Effector memory CD4-positive, alpha-beta T cell (primary cell): ENCODE measurements around the gene OR9Q1.

Experiments used
- DNase-seq, 3 donors: peaks; one replicate each; pipeline ENCODE4 v3.0.0-alpha.2; 2020
- H3K27ac ChIP-seq: 2 replicates; pipeline ENCODE4 v1.7.0; 2013; ENCODE audit warnings: mild to moderate bottlenecking, low read length, moderate library complexity; ENCODE audit not compliant: insufficient read depth, poor library complexity, severe bottlenecking
- H3K27me3 ChIP-seq: replicated peaks from 2 replicates; pipeline ENCODE4 v1.7.0; 2013; ENCODE audit warnings: mild to moderate bottlenecking, low read length; ENCODE audit not compliant: insufficient read depth, control insufficient read depth, poor library complexity, severe bottlenecking
- H3K36me3 ChIP-seq: 2 replicates; pipeline ENCODE4 v1.7.0; 2013; ENCODE audit warnings: mild to moderate bottlenecking, low read length, moderate library complexity; ENCODE audit not compliant: control insufficient read depth, insufficient read depth
- H3K4me1 ChIP-seq: 2 replicates; pipeline ENCODE4 v1.7.0; 2013; ENCODE audit warnings: low read length, mild to moderate bottlenecking; ENCODE audit not compliant: control insufficient read depth, insufficient read depth, poor library complexity, severe bottlenecking
- H3K4me3 ChIP-seq: 2 replicates; pipeline ENCODE4 v1.7.0; 2013; ENCODE audit warnings: low read length, low read depth, mild to moderate bottlenecking; ENCODE audit not compliant: insufficient read depth, poor library complexity, severe bottlenecking
- H3K9me3 ChIP-seq: 2 replicates; pipeline ENCODE4 v1.7.0; 2013; ENCODE audit warnings: mild to moderate bottlenecking, low read length, moderate library complexity; ENCODE audit not compliant: control insufficient read depth

Gene OR9Q1

DNA sequence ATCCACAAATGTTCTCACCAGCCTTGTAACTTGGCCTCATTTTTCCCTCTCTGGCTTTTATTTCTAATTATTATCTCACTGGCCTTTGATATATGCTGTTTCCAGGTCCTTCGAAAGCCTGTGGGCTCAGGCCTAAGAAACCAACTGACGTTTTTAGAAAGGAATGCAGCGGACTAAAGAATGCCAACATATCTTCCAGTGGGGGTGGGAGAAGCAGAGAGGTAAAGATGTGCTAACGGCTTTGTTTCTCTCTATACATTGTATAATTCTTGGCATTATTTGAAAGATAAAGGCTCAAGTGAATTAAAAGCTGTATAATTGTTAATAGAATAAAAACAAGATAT is 35.3 kb downstream of the OR9Q1 start:
- Histone ChIP-seq H3K36me3 (no peaks in the 10 kb centered on the region), H3K9me3 (no peaks in the 10 kb centered on the region), H3K27me3 (no peaks in the 10 kb centered on the region), H3K4me3 (no peak overlapping the region), H3K4me1 (no peaks in the 10 kb centered on the region), H3K27ac (no peak overlapping the region)
- no peak for DNase-seq

- Histone ChIP-seq H3K9me3 (no peaks in the 10 kb centered on the region), H3K27ac (no peak overlapping the region), H3K36me3 (no peaks in the 10 kb centered on the region), H3K4me3 (no peak overlapping the region), H3K4me1 (no peaks in the 10 kb centered on the region), H3K27me3 (no peaks in the 10 kb centered on the region)
- DNase-seq, result no peak
Observed at GRCh38 chr11:58060535-58060934, 36.9 kb downstream of the OR9Q1 start.

DNA sequence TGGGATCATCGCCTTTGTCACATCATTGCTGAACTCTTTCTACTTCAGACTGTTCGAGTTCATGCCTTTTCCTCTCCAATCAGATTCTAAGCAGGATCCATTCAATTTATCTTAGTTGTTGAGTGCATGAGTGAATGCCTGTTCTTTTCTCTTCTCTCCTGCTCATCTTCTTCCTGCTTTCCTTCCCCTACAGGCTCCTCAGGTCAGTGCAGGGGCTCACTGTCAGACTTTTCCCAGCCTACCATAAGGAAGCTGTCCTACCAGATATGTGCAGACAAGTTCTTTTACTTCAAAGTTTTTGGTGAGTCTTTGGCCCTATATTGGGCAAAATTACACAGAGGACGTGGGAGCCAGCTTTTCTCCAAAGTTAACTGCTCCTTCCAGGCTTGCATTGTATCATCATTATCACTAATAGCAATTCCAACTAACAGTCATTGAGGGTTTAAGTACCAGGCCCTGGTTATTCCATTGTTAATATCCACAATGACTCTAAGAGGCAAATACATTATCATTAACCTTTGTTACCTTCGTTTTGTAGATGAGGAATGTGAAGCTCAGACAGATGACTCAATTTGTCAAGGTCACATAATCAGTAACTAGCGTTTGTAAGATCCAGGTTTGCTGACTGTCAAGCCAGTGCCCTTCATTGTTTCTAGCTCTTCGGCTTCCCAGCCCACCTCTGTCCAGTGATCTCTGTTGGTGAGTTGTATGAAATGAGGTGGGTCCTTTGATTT is 37.4 kb downstream of the OR9Q1 start:
- H3K27ac ChIP-seq, result no peak overlapping the region
- no peaks in the 10 kb centered on the region for H3K27me3 ChIP-seq
- H3K4me1 ChIP-seq, result no peaks in the 10 kb centered on the region
- no peak overlapping the region for H3K4me3 ChIP-seq
- DNase-seq, result no peak
- no peaks in the 10 kb centered on the region for H3K36me3 ChIP-seq
- H3K9me3 ChIP-seq, result no peaks in the 10 kb centered on the region

GRCh38 chr11:58061813-58062212 is 38.1 kb downstream of the OR9Q1 start:
- Histone ChIP-seq H3K4me3 (no peak overlapping the region), H3K4me1 (no peaks in the 10 kb centered on the region), H3K27ac (no peak overlapping the region), H3K36me3 (no peaks in the 10 kb centered on the region), H3K9me3 (no peaks in the 10 kb centered on the region), H3K27me3 (no peaks in the 10 kb centered on the region)
- DNase-seq, result no peak

DNA sequence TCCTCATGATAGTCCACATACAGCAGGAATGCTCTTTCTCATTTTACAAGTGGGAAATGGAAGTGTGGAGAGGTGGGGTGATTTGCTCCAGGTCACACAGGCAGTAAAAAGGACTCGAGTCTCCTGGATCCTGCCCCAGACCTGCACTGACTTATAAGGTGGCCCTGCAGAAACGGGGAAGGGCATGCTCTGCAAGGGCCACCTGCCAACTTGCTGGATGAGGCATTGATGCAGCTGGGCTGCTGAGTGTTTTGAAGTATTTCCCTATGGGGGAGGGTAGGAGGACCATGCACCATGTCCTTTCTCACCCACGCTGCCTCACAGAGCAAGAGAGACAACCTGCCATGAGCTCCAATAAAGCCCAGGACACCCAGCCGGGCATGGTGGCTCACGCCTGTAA is 44.0 kb downstream of the OR9Q1 start:
- Histone ChIP-seq H3K4me1 (no peaks in the 10 kb centered on the region), H3K36me3 (no peaks in the 10 kb centered on the region), H3K9me3 (no peaks in the 10 kb centered on the region), H3K27ac (no peak overlapping the region), H3K27me3 (no peaks in the 10 kb centered on the region), H3K4me3 (no peak overlapping the region)
- no peak for DNase-seq

GRCh38 chr11:58068655-58069054 is 45.0 kb downstream of the OR9Q1 start:
- Histone ChIP-seq H3K4me1 (no peaks in the 10 kb centered on the region), H3K27ac (no peak overlapping the region), H3K4me3 (no peak overlapping the region), H3K9me3 (no peaks in the 10 kb centered on the region), H3K27me3 (no peaks in the 10 kb centered on the region), H3K36me3 (no peaks in the 10 kb centered on the region)
- no peak for DNase-seq

DNA sequence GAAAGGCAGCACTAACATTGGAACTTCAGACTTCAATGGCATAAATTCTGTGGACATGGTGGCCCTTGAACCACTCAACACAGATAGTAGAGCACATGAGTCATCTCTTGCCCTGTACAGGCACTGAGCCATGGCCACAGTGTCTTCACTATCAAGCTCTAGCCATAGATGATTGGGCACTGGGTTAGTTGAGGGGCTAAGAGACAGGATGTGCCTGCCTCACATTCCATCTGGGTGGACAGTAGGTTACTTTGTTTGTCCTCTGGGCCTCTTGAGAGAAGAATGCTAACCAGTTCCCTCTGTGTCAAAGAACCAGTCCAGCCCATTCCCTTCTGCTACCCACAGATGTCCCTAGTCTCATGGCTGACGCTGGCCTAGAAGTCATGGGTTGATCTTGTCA is 46.9 kb downstream of the OR9Q1 start:
- Histone ChIP-seq H3K36me3 (no peaks in the 10 kb centered on the region), H3K4me1 (no peaks in the 10 kb centered on the region), H3K27ac (no peak overlapping the region), H3K27me3 (no peaks in the 10 kb centered on the region), H3K9me3 (no peaks in the 10 kb centered on the region), H3K4me3 (no peak overlapping the region)
- no peak for DNase-seq

- no peak overlapping the region for H3K27ac ChIP-seq
- no peak overlapping the region for H3K4me3 ChIP-seq
- H3K9me3 ChIP-seq, result no peaks in the 10 kb centered on the region
- no peaks in the 10 kb centered on the region for H3K27me3 ChIP-seq
- H3K4me1 ChIP-seq, result no peaks in the 10 kb centered on the region
- no peaks in the 10 kb centered on the region for H3K36me3 ChIP-seq
- DNase-seq, result no peak
Observed at GRCh38 chr11:58075781-58076180, 52.1 kb downstream of the OR9Q1 start.

GRCh38 chr11:58086528-58086927 is 62.8 kb downstream of the OR9Q1 start:
- Histone ChIP-seq H3K4me3 (no peak overlapping the region), H3K27me3 (no peaks in the 10 kb centered on the region), H3K9me3 (no peaks in the 10 kb centered on the region), H3K4me1 (no peaks in the 10 kb centered on the region), H3K27ac (no peak overlapping the region), H3K36me3 (no peaks in the 10 kb centered on the region)
- DNase-seq, result no peak

GRCh38 chr11:58097437-58097836 is 73.8 kb downstream of the OR9Q1 start:
- no peak for DNase-seq
- Histone ChIP-seq H3K27ac (no peak overlapping the region), H3K4me1 (no peaks in the 10 kb centered on the region), H3K4me3 (no peak overlapping the region), H3K9me3 (no peaks in the 10 kb centered on the region), H3K27me3 (no peaks in the 10 kb centered on the region), H3K36me3 (no peaks in the 10 kb centered on the region)
